K562 (cell line): ENCODE measurements around the gene ABL1. TPM values are rescaled to one million over a fixed set of nuclear protein-coding genes. Genes with fewer than 3 reads are reported as not detected.
A peak's percentile ranks its signal among the peaks of the same experiment; 100 is the strongest.

Source experiments
- ATAC-seq: fragments of 200-7000 bp; cut with Tn5 transposase; 3 replicates; pipeline ENCODE4 v1.9.1; 2020; ENCODE audit warnings: moderate library complexity
- BruUV-seq: library from RNA; stranded (reverse); fragments of 400-500 nt; replicated peaks from 2 replicates; lab custom pipeline; 2021; lab: Mats Ljungman, UMichigan
- CTCF ChIA-PET: fragments of 300-600 bp; formaldehyde crosslinking; extraction: SDS; loops from one replicate; lab custom pipeline; 2021; ENCODE audit warnings: low intra/inter-chr PET ratio; lab: Yijun Ruan, JAX
- POLR2A ChIA-PET: fragments of 300-600, 350-650 bp; sonication (Branson Sonifier 250); formaldehyde crosslinking; extraction: SDS; loops from one replicate; lab custom pipeline; 2021; ENCODE audit warnings: antibody characterized with exemption, inconsistent platforms; lab: Yijun Ruan, JAX
- DNase-seq, 4 experiments: peaks; one replicate each; pipeline versions ENCODE4 v3.0.0 to v3.0.0-alpha.2; 2011 to 2018; ENCODE audit warnings: low spot score in 3 of 4, mixed read lengths in 3 of 4; ENCODE audit errors: extremely low read depth in 1 of 4
- FAIRE-seq: peaks from 2 replicates; lab custom pipeline; 2011; peaks lifted over from hg19 to GRCh38; lab: Jason Lieb, UNC
- H2AFZ ChIP-seq: 2 replicates; pipeline ENCODE4 v1.6.0; 2011; ENCODE audit warnings: low read depth, low read length, control low read depth, inconsistent platforms
- H3K27ac ChIP-seq: fragments of 200-600 bp; 3 replicates; pipeline ENCODE4 v1.8.0; 2011; ENCODE audit warnings: low read depth, mild to moderate bottlenecking, control low read depth, inconsistent platforms, low read length, moderate library complexity, mixed read lengths; ENCODE audit errors: extremely low read depth
- H3K27me3 ChIP-seq, 2 experiments: fragments of 300-600 bp in 1 of 2; 2 replicates in 1 of 2; 3 replicates in 1 of 2; pipeline versions ENCODE4 v1.6.0 to v1.8.0; 2011; ENCODE audit warnings: inconsistent platforms in 2 of 2, low read length in 2 of 2, mild to moderate bottlenecking in 1 of 2, mixed read lengths in 1 of 2, moderate library complexity in 1 of 2; ENCODE audit not compliant: control insufficient read depth in 2 of 2, insufficient read depth in 2 of 2
- H3K36me3 ChIP-seq: fragments of 300-600 bp; 3 replicates; pipeline ENCODE4 v1.8.0; 2011; ENCODE audit warnings: mild to moderate bottlenecking, low read length, inconsistent platforms; ENCODE audit not compliant: control insufficient read depth, insufficient read depth
- H3K4me1 ChIP-seq, 2 experiments: fragments of 200-600 bp in 1 of 2; replicated peaks in 1 of 2; 2 replicates in 1 of 2; 3 replicates in 1 of 2; pipeline versions ENCODE4 v1.5.1 to v1.8.0; 2011; ENCODE audit warnings: inconsistent platforms in 2 of 2, low read length in 2 of 2, mild to moderate bottlenecking in 1 of 2, mixed read lengths in 1 of 2, moderate library complexity in 1 of 2; ENCODE audit not compliant: control insufficient read depth in 2 of 2, insufficient read depth in 2 of 2
- H3K4me2 ChIP-seq: 2 replicates; pipeline ENCODE4 v1.6.1; 2011; ENCODE audit warnings: low read length, control low read depth, inconsistent platforms, mixed read lengths; ENCODE audit not compliant: insufficient read depth
- H3K4me3 ChIP-seq: fragments of 200-600 bp; sonication (generic), shearing (Covaris generic); 2 replicates; pipeline ENCODE4 v1.5.1; 2016; ENCODE audit warnings: control low read depth, inconsistent platforms
- H3K79me2 ChIP-seq: fragments of 200-600 bp; 3 replicates; pipeline ENCODE4 v1.8.0; 2011; ENCODE audit warnings: low read length, inconsistent platforms; ENCODE audit not compliant: control insufficient read depth, insufficient read depth
- H3K9ac ChIP-seq, 2 experiments: 2 replicates each; pipeline versions ENCODE4 v1.6.0 to v1.6.1; 2011; ENCODE audit warnings: low read depth in 2 of 2, low read length in 2 of 2, control low read depth in 1 of 2, inconsistent platforms in 1 of 2, mild to moderate bottlenecking in 1 of 2, mixed read lengths in 1 of 2; ENCODE audit not compliant: insufficient read depth in 1 of 2
- H3K9me1 ChIP-seq: one replicate; pipeline ENCODE4 v1.6.0; 2011; ENCODE audit warnings: inconsistent platforms, mild to moderate bottlenecking, low read length, moderate library complexity; ENCODE audit not compliant: control insufficient read depth, insufficient read depth
- H3K9me3 ChIP-seq: replicated peaks from 2 replicates; pipeline ENCODE4 v1.5.1; 2011; ENCODE audit warnings: low read depth, low read length, inconsistent platforms; ENCODE audit not compliant: control insufficient read depth, insufficient read depth
- H4K20me1 ChIP-seq: replicated peaks from 2 replicates; pipeline ENCODE4 v1.6.1; 2011; ENCODE audit warnings: low read length, inconsistent platforms, mixed read lengths; ENCODE audit not compliant: control insufficient read depth, insufficient read depth
- ZNF395 ChIP-seq: fragments of 200-800 bp; sonication (Bioruptor generic); IDR thresholded peaks from 2 replicates; pipeline ENCODE4 v1.6.1; 2017; ENCODE audit warnings: missing genetic modification characterization, missing compliant biosample characterization
- WGBS: fragments of 100-300 bp; shearing (Covaris generic); methylation state at CpG from one replicate; pipeline ENCODE4 v1.1.6; 2016; ENCODE audit warnings: low coverage, mixed read lengths; ENCODE audit not compliant: insufficient coverage; ENCODE audit errors: missing lambda C conversion rate; 5-methylcytosine and 5-hydroxymethylcytosine counted together
- in situ Hi-C: fragments of 300-500 bp; cut with MboI; formaldehyde crosslinking; loops from 4 replicates; pipeline ENCODE4 v1.15.0; 2018; ENCODE audit warnings: inconsistent platforms, mixed read lengths
- intact Hi-C: fragments of 100-400 bp; cut with micrococcal nuclease; formaldehyde crosslinking; loops from 2 replicates; pipeline ENCODE4 v1.14.2; 2022
- polyA plus RNA-seq, 8 experiments: library from polyadenylated mRNA; depleted of rRNA in 4 of 8; stranded (reverse) in 5 of 8; unstranded in 3 of 8; fragments of >200 nt; fragmentation: Nextera tagmentation in 2 of 8; fragmentation: Illumina TruSeq in 1 of 8; extraction: Ambion mirVana in 2 of 8; extraction: Trizol in 1 of 8; gene quantifications; 2 replicates each; pipeline versions ENCODE4 v1.2.1 to v1.2.3, GENCODE V29; 2011 to 2014; ENCODE audit warnings: inconsistent platforms in 1 of 8, missing spikeins in 1 of 8
- total RNA-seq, 7 experiments: library from RNA; depleted of rRNA in 6 of 7; stranded (reverse); fragments of >200 nt in 6 of 7; fragmentation: Illumina TruSeq in 2 of 7; extraction: Trizol in 2 of 7; gene quantifications; 2 replicates each; pipeline versions ENCODE4 v1.2.1 to v1.2.3, GENCODE V29; 2011 to 2021; ENCODE audit warnings: low replicate concordance in 1 of 7

The ABL1 gene
- total and polyA plus RNA-seq, 9 of the 15 experiments (the other 6 are each of a cell fraction or from before 2014, with no cell fraction given), result 1.5 to 130 (median 37.8) TPM

- Histone ChIP-seq H3K9me3 (no peaks in the 10 kb centered on the region), H3K4me2 (no peak overlapping the region), H3K36me3 (peaks cover 27% of the 10 kb centered on the region), H3K9ac (peak overlapping the region in 1 of 2 experiments; percentile 15; a peak in 1 of 4 replicates), H3K4me3 (no peak overlapping the region), H3K27me3 (peaks cover 15 to 25% of the 10 kb centered on the region in 2 experiments; a peak in 4 of 5 replicates), H4K20me1 (peaks cover 84% of the 10 kb centered on the region), H3K27ac (no peak overlapping the region), H3K79me2 (no peaks in the 10 kb centered on the region), H2AFZ (no peak overlapping the region), H3K9me1 (peaks cover 8% of the 10 kb centered on the region), H3K4me1 (peaks cover 6 to 56% of the 10 kb centered on the region in 2 experiments; a peak in 4 of 5 replicates)
- POLR2A ChIA-PET, result interaction anchor here (0.6 to 14.2 kb wide), 19 partner anchors 9 to 300 kb away, joined by 3 to 334 read pairs (median 4); no protein-coding TSS in a partner anchor
- DNase-seq (peak in 2 of 4 experiments; percentile 61 to 65), FAIRE-seq (no peak), ATAC-seq (no peak)
- no TSS peak for BruUV-seq
- in situ Hi-C loops, result no loop called here
- intact Hi-C loops, result loop anchor here (1.0 kb wide), 2 partner anchors 49 to 106 kb away; no protein-coding TSS in a partner anchor
- WGBS, result 71% methylated on average over 24 of the region's 24 CpGs
- TF ChIP-seq ZNF395 (CRISPR knock-in tag), result no peak
- CTCF ChIA-PET, result no interaction called here
These were observed 57.6 kb downstream of the ABL1 start for GRCh38 chr9:130892477-130893304.
